Activated T-cell treated with anti-CD3 and anti-CD28 coated beads, Interleukin-2, amount 50 U/mL, for 72 hours (primary cell): ENCODE measurements around the gene TMED9. TPM values are rescaled to one million over a fixed set of nuclear protein-coding genes. Genes with fewer than 3 reads are reported as not detected.
"Not testable (repeated sequence)": the region's sequence is repeated elsewhere in the genome, so short reads cannot be mapped to it uniquely, and the experiment has no call there.

ENCODE experiments used
- ATAC-seq, 2 donors: fragments of 150-1000 bp; cut with Tn5 transposase; replicated peaks in 1 of 2; 2 replicates each; pipeline ENCODE4 v1.10.0; 2021; ENCODE audit warnings: moderate library complexity in 2 of 2, mild to moderate bottlenecking in 1 of 2
- DNase-seq, 2 donors: peaks; one replicate each; pipeline ENCODE4 v3.0.0; 2021 to 2022; ENCODE audit warnings: mixed read lengths in 1 of 2
- H3K27ac Mint-ChIP-seq: one replicate; pipeline ENCODE4 v1.8.0; 2022; ENCODE audit warnings: mild to moderate bottlenecking, moderate library complexity, mixed read lengths
- H3K27me3 Mint-ChIP-seq: one replicate; pipeline ENCODE4 v1.8.0; 2022; ENCODE audit warnings: low read depth, mixed read lengths
- H3K36me3 Mint-ChIP-seq, 2 donors: one replicate each; pipeline ENCODE4 v1.8.0; 2022; ENCODE audit warnings: mixed read lengths in 2 of 2, mild to moderate bottlenecking in 1 of 2; ENCODE audit not compliant: insufficient read depth in 2 of 2
- H3K4me1 Mint-ChIP-seq: one replicate; pipeline ENCODE4 v1.8.0; 2022; ENCODE audit warnings: low read depth, mixed read lengths
- H3K4me3 Mint-ChIP-seq, 2 donors: one replicate each; pipeline ENCODE4 v1.8.0; 2022; ENCODE audit warnings: mild to moderate bottlenecking in 2 of 2, mixed read lengths in 2 of 2, moderate library complexity in 2 of 2
- H3K9me3 Mint-ChIP-seq, 2 donors: one replicate each; pipeline ENCODE4 v1.8.0; 2022; ENCODE audit warnings: mixed read lengths in 2 of 2
- total RNA-seq, 2 donors: library from RNA; stranded (reverse); gene quantifications; one replicate each; pipeline ENCODE4 v1.2.3, GENCODE V29; 2022

Gene TMED9
- total RNA-seq, 2 donors from 2014 or later = 96.2 to 107 TPM

GRCh38 chr5:177555665-177556064, 36.3 kb upstream of the TMED9 start:
- no peak overlapping the region for H3K27ac Mint-ChIP-seq
- H3K4me3 Mint-ChIP-seq = peak overlapping the region in 1 of 2 donors; percentile 92
- H3K27me3 Mint-ChIP-seq = no peaks in the 10 kb centered on the region
- no peak for DNase-seq
- H3K9me3 Mint-ChIP-seq = no peaks in the 10 kb centered on the region
- peaks cover 6 to 8% of the 10 kb centered on the region in 2 donors for H3K36me3 Mint-ChIP-seq
- no peak for ATAC-seq
- H3K4me1 Mint-ChIP-seq = peaks cover 33% of the 10 kb centered on the region

- Mint-ChIP-seq H3K4me3 (no peak overlapping the region), H3K9me3 (no peaks in the 10 kb centered on the region), H3K36me3 (peaks cover 5% of the 10 kb centered on the region in 2 donors), H3K4me1 (peaks cover 26% of the 10 kb centered on the region), H3K27ac (no peak overlapping the region), H3K27me3 (no peaks in the 10 kb centered on the region)
- ATAC-seq = no peak
- peak in 1 of 2 donors; percentile 10 for DNase-seq
Observed at GRCh38 chr5:177557041-177557647, 34.9 kb upstream of the TMED9 start.

GRCh38 chr5:177557796-177558195, 34.2 kb upstream of the TMED9 start:
- H3K4me1 Mint-ChIP-seq = peaks cover 19% of the 10 kb centered on the region
- DNase-seq = no peak
- peaks cover under 1 to 1% of the 10 kb centered on the region in 2 donors for H3K36me3 Mint-ChIP-seq
- no peak overlapping the region for H3K27ac Mint-ChIP-seq
- no peak for ATAC-seq
- H3K27me3 Mint-ChIP-seq = no peaks in the 10 kb centered on the region
- no peaks in the 10 kb centered on the region for H3K9me3 Mint-ChIP-seq
- no peak overlapping the region for H3K4me3 Mint-ChIP-seq

GRCh38 chr5:177559446-177559941, 32.5 kb upstream of the TMED9 start:
- peaks cover 10% of the 10 kb centered on the region for H3K4me1 Mint-ChIP-seq
- H3K27ac Mint-ChIP-seq, H3K4me3 Mint-ChIP-seq, H3K27me3 Mint-ChIP-seq, ATAC-seq, H3K9me3 Mint-ChIP-seq, DNase-seq, H3K36me3 Mint-ChIP-seq: not testable (repeated sequence)

GRCh38 chr5:177565046-177565445, 27.0 kb upstream of the TMED9 start:
- H3K9me3 Mint-ChIP-seq = no peaks in the 10 kb centered on the region
- no peak overlapping the region for H3K4me3 Mint-ChIP-seq
- ATAC-seq = no peak
- H3K4me1 Mint-ChIP-seq = no peaks in the 10 kb centered on the region
- H3K36me3 Mint-ChIP-seq = no peaks in the 10 kb centered on the region
- DNase-seq = no peak
- H3K27ac Mint-ChIP-seq = no peak overlapping the region
- H3K27me3 Mint-ChIP-seq = peaks cover 8% of the 10 kb centered on the region

- ATAC-seq (no peak), DNase-seq (no peak)
- Mint-ChIP-seq H3K27ac (no peak overlapping the region), H3K4me3 (no peak overlapping the region), H3K36me3 (no peaks in the 10 kb centered on the region), H3K9me3 (no peaks in the 10 kb centered on the region), H3K4me1 (no peaks in the 10 kb centered on the region), H3K27me3 (peaks cover 8% of the 10 kb centered on the region)
Observed at GRCh38 chr5:177568326-177568725, 23.7 kb upstream of the TMED9 start.

GRCh38 chr5:177569894-177570293, 22.1 kb upstream of the TMED9 start:
- DNase-seq (no peak), ATAC-seq (no peak)
- peaks cover 8% of the 10 kb centered on the region for H3K27me3 Mint-ChIP-seq
- no peaks in the 10 kb centered on the region for H3K4me1 Mint-ChIP-seq
- H3K36me3 Mint-ChIP-seq = no peaks in the 10 kb centered on the region
- H3K27ac Mint-ChIP-seq = no peak overlapping the region
- H3K9me3 Mint-ChIP-seq = no peaks in the 10 kb centered on the region
- no peak overlapping the region for H3K4me3 Mint-ChIP-seq

GRCh38 chr5:177575488-177575887, 16.5 kb upstream of the TMED9 start:
- Mint-ChIP-seq H3K4me1 (no peaks in the 10 kb centered on the region), H3K27ac (no peak overlapping the region), H3K36me3 (no peaks in the 10 kb centered on the region), H3K27me3 (no peaks in the 10 kb centered on the region), H3K4me3 (no peak overlapping the region), H3K9me3 (no peaks in the 10 kb centered on the region)
- DNase-seq (no peak), ATAC-seq (no peak)

- no peaks in the 10 kb centered on the region for H3K4me1 Mint-ChIP-seq
- DNase-seq = no peak
- ATAC-seq = no peak
- H3K9me3 Mint-ChIP-seq = no peaks in the 10 kb centered on the region
- no peaks in the 10 kb centered on the region for H3K36me3 Mint-ChIP-seq
- no peak overlapping the region for H3K27ac Mint-ChIP-seq
- H3K27me3 Mint-ChIP-seq = no peaks in the 10 kb centered on the region
- H3K4me3 Mint-ChIP-seq = no peak overlapping the region
Observed at GRCh38 chr5:177576169-177576568, 15.8 kb upstream of the TMED9 start.

- H3K4me3 Mint-ChIP-seq = no peak overlapping the region
- H3K27ac Mint-ChIP-seq = no peak overlapping the region
- no peaks in the 10 kb centered on the region for H3K9me3 Mint-ChIP-seq
- H3K36me3 Mint-ChIP-seq = no peaks in the 10 kb centered on the region
- ATAC-seq (no peak), DNase-seq (no peak)
- no peaks in the 10 kb centered on the region for H3K27me3 Mint-ChIP-seq
- no peaks in the 10 kb centered on the region for H3K4me1 Mint-ChIP-seq
Observed at GRCh38 chr5:177578316-177578715, 13.7 kb upstream of the TMED9 start.

- Mint-ChIP-seq H3K9me3 (peaks cover 0 to 1% of the 10 kb centered on the region in 2 donors), H3K4me1 (peaks cover 29% of the 10 kb centered on the region), H3K4me3 (no peak overlapping the region), H3K36me3 (peaks cover 3 to 7% of the 10 kb centered on the region in 2 donors), H3K27me3 (peaks cover 35% of the 10 kb centered on the region), H3K27ac (no peak overlapping the region)
- DNase-seq (no peak), ATAC-seq (peak in 1 of 2 donors; percentile 33)
Observed at GRCh38 chr5:177588413-177588909, 3.5 kb upstream of the TMED9 start.

GRCh38 chr5:177590406-177590805, 1.6 kb upstream of the TMED9 start:
- Mint-ChIP-seq H3K36me3 (peaks cover 6 to 12% of the 10 kb centered on the region in 2 donors), H3K27me3 (peaks cover 19% of the 10 kb centered on the region), H3K4me3 (no peak overlapping the region), H3K4me1 (peaks cover 39% of the 10 kb centered on the region), H3K9me3 (peaks cover 0 to 1% of the 10 kb centered on the region in 2 donors), H3K27ac (no peak overlapping the region)
- ATAC-seq = no peak
- no peak for DNase-seq

GRCh38 chr5:177591690-177592009, 353 bp upstream of the TMED9 start:
- Mint-ChIP-seq H3K4me3 (peak overlapping the region; percentile 91 to 94), H3K27me3 (peaks cover 17% of the 10 kb centered on the region)
- no peak for ATAC-seq

GRCh38 chr5:177592905-177593304, 902 bp downstream of the TMED9 start:
- Mint-ChIP-seq H3K27ac (peak overlapping the region; percentile 59), H3K36me3 (peaks cover 10 to 21% of the 10 kb centered on the region in 2 donors), H3K27me3 (peaks cover 17% of the 10 kb centered on the region), H3K4me3 (peak overlapping the region; percentile 91 to 94), H3K9me3 (peaks cover 0 to 1% of the 10 kb centered on the region in 2 donors), H3K4me1 (peaks cover 38% of the 10 kb centered on the region)
- ATAC-seq = no peak
- no peak for DNase-seq

More at GRCh38 chr5:177591690-177592009, 353 bp upstream of the TMED9 start:
- Mint-ChIP-seq H3K9me3 (peaks cover 0 to 1% of the 10 kb centered on the region in 2 donors), H3K27ac (peak overlapping the region; percentile 45), H3K4me1 (peaks cover 39% of the 10 kb centered on the region), H3K36me3 (peaks cover 10 to 20% of the 10 kb centered on the region in 2 donors)
- no peak for DNase-seq
